OCI-LY1 (cell line): Measurements from ENCODE around the gene TP53RK.

Experiments
- EZH2 ChIP-seq: fragments of 200-600 bp; sonication (generic), shearing (Covaris generic); IDR thresholded peaks from 2 replicates; pipeline ENCODE4 v1.8.0; 2017; ENCODE audit warnings: borderline replicate concordance, mixed run types, mild to moderate bottlenecking, antibody characterized with exemption, low read length, moderate library complexity, mixed read lengths
- TF ChIP-seq, protein P1 (sequence below): fragments of 200-600 bp; sonication (generic), shearing (Covaris generic); IDR thresholded peaks from 2 replicates; pipeline ENCODE4 v1.5.1; 2017; ENCODE audit warnings: mild to moderate bottlenecking, antibody characterized with exemption, low read length, moderate library complexity, mixed read lengths

DNA sequence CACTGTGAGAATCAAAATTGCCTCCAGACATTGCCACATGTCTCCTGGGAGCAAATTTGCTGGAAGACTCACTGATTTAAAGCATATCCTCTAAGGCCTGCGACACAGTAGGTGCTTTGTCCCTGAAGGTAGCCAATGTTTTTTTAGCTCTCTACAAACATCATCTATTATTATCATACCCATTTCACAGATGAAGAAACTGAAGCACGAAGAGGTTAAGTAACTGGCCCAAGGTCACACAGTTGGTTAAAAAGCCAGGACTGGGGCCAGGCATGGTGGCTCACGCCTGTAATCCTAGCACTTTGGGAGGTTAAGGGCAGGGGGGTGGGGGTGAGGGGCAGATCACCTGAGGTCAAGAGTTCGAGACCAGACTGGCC is 50.4 kb downstream of the TP53RK start:
- TF ChIP-seq, protein P1, sequence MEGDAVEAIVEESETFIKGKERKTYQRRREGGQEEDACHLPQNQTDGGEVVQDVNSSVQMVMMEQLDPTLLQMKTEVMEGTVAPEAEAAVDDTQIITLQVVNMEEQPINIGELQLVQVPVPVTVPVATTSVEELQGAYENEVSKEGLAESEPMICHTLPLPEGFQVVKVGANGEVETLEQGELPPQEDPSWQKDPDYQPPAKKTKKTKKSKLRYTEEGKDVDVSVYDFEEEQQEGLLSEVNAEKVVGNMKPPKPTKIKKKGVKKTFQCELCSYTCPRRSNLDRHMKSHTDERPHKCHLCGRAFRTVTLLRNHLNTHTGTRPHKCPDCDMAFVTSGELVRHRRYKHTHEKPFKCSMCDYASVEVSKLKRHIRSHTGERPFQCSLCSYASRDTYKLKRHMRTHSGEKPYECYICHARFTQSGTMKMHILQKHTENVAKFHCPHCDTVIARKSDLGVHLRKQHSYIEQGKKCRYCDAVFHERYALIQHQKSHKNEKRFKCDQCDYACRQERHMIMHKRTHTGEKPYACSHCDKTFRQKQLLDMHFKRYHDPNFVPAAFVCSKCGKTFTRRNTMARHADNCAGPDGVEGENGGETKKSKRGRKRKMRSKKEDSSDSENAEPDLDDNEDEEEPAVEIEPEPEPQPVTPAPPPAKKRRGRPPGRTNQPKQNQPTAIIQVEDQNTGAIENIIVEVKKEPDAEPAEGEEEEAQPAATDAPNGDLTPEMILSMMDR = no peak
- no peak for TF ChIP-seq EZH2
